IPS-20b (cell line): ENCODE data around the gene CIT.
A peak's percentile ranks its signal among the peaks of the same experiment; 100 is the strongest.

Source experiments
- H3K27ac ChIP-seq: one replicate; pipeline ENCODE4 v1.5.1; 2013; ENCODE audit warnings: low read length
- H3K27me3 ChIP-seq: 2 replicates; pipeline ENCODE4 v1.6.1; 2013; ENCODE audit warnings: mild to moderate bottlenecking, low read length, inconsistent platforms; ENCODE audit not compliant: insufficient read depth
- H3K36me3 ChIP-seq: 2 replicates; pipeline ENCODE4 v1.6.1; 2013; ENCODE audit warnings: low read depth, mild to moderate bottlenecking, inconsistent platforms, low read length, moderate library complexity; ENCODE audit not compliant: insufficient read depth
- H3K4me1 ChIP-seq: 2 replicates; pipeline ENCODE4 v1.6.1; 2013; ENCODE audit warnings: mild to moderate bottlenecking, control low read depth, inconsistent platforms, low read length, moderate library complexity; ENCODE audit not compliant: insufficient read depth
- H3K4me3 ChIP-seq: 2 replicates; pipeline ENCODE4 v1.5.1; 2013; ENCODE audit warnings: mild to moderate bottlenecking, low read length, inconsistent platforms
- H3K9ac ChIP-seq: 2 replicates; pipeline ENCODE4 v1.6.1; 2013; ENCODE audit warnings: low read depth, mild to moderate bottlenecking, inconsistent platforms, low read length, moderate library complexity
- H3K9me3 ChIP-seq: 2 replicates; pipeline ENCODE4 v1.6.1; 2013; ENCODE audit warnings: mild to moderate bottlenecking, low read depth, low read length, inconsistent platforms; ENCODE audit not compliant: insufficient read depth

The CIT gene, protein sequence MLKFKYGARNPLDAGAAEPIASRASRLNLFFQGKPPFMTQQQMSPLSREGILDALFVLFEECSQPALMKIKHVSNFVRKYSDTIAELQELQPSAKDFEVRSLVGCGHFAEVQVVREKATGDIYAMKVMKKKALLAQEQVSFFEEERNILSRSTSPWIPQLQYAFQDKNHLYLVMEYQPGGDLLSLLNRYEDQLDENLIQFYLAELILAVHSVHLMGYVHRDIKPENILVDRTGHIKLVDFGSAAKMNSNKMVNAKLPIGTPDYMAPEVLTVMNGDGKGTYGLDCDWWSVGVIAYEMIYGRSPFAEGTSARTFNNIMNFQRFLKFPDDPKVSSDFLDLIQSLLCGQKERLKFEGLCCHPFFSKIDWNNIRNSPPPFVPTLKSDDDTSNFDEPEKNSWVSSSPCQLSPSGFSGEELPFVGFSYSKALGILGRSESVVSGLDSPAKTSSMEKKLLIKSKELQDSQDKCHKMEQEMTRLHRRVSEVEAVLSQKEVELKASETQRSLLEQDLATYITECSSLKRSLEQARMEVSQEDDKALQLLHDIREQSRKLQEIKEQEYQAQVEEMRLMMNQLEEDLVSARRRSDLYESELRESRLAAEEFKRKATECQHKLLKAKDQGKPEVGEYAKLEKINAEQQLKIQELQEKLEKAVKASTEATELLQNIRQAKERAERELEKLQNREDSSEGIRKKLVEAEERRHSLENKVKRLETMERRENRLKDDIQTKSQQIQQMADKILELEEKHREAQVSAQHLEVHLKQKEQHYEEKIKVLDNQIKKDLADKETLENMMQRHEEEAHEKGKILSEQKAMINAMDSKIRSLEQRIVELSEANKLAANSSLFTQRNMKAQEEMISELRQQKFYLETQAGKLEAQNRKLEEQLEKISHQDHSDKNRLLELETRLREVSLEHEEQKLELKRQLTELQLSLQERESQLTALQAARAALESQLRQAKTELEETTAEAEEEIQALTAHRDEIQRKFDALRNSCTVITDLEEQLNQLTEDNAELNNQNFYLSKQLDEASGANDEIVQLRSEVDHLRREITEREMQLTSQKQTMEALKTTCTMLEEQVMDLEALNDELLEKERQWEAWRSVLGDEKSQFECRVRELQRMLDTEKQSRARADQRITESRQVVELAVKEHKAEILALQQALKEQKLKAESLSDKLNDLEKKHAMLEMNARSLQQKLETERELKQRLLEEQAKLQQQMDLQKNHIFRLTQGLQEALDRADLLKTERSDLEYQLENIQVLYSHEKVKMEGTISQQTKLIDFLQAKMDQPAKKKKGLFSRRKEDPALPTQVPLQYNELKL (N-terminal part only)

DNA sequence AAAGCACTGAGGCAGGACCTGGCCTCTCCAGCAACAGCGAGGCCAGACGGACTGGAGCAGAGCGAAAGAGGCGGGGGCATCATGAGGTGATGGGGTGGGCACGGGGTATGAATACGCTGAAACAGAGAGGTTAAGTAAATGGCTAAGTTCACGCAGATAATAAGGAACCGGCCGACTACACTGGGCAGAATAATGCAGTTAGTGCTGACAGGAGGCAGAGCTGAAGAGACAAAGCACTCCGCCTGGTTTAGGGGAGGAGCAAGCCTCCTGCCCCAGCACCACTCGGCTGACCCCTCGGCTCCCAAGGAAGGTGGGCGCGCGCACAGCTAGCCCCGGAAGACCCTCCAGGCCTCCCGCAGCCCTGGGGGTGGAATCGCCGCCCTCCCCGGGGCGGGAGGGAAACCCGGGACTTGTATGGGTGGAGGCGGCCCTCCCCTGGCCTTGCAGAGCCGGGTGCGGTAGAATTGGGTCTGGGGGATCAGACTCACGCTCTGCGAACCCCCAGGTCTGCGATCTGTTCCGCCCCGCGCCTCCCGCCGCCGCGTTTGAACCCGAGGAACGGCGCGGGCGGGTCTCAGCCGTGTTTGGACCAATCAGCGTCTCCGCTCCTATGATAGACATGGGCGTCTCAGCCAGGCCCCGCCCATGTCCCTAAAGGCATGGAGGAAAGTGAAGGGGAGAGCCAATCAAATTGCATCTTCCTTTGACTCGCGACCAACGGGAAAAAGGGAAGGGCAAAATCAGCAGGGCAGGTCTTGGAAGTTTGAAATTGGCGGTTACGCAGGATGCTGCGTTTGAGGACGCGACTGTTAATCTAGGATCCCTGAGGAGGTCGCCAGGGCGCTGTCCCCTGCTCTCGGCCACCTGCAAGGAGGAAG lies at the start of gene CIT:
CIT (minus strand) TSS at position 560 of the 878 bp plus-strand sequence. CDS start 1,152 bp downstream, outside the sequence.
- no peaks in the 10 kb centered on the region; the same call in 1 of the 2 replicates for H3K4me1 ChIP-seq
- peak within 1 kb of the TSS; percentile 93 for H3K4me3 ChIP-seq
- peak within 1 kb of the TSS; percentile 73 for H3K27ac ChIP-seq

GRCh38 chr12:119925269-119925668 lies 48.1 kb upstream of the CIT start:
- Histone ChIP-seq H3K36me3 (no peaks in the 10 kb centered on the region), H3K9ac (no peak overlapping the region), H3K4me3 (no peak overlapping the region), H3K4me1 (no peaks in the 10 kb centered on the region), H3K9me3 (no peaks in the 10 kb centered on the region), H3K27me3 (no peaks in the 10 kb centered on the region), H3K27ac (no peak overlapping the region)

More for the DNA sequence above, at the start of gene CIT:
- Histone ChIP-seq H3K27me3 (no peaks in the 10 kb centered on the region), H3K9ac (peak within 1 kb of the TSS; percentile 94), H3K9me3 (no peaks in the 10 kb centered on the region), H3K36me3 (peaks cover 39% of the 10 kb centered on the region)

DNA sequence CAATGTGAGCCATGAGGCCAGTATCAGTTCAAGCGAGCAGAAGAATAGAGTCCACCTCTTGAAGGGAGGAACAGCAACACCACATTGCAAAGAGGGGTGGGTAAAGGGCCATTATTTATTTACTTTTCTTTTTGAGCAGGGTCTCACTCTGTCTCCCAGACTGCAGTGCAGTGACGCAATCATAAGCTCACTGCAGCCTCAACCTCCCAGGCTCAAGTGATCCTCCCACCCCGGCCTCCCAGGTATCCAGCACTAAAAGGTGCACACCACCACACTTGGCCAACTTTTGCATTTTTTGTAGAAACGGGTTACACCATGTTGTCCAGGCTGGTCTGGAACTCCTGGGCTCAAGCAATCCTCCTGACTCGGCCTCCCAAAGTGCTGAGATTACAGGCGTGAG lies 42.9 kb upstream of the CIT start:
- Histone ChIP-seq H3K36me3 (no peaks in the 10 kb centered on the region), H3K27ac (no peak overlapping the region), H3K9me3 (no peaks in the 10 kb centered on the region), H3K4me3 (no peak overlapping the region), H3K9ac (no peak overlapping the region), H3K27me3 (no peaks in the 10 kb centered on the region), H3K4me1 (no peaks in the 10 kb centered on the region)

DNA sequence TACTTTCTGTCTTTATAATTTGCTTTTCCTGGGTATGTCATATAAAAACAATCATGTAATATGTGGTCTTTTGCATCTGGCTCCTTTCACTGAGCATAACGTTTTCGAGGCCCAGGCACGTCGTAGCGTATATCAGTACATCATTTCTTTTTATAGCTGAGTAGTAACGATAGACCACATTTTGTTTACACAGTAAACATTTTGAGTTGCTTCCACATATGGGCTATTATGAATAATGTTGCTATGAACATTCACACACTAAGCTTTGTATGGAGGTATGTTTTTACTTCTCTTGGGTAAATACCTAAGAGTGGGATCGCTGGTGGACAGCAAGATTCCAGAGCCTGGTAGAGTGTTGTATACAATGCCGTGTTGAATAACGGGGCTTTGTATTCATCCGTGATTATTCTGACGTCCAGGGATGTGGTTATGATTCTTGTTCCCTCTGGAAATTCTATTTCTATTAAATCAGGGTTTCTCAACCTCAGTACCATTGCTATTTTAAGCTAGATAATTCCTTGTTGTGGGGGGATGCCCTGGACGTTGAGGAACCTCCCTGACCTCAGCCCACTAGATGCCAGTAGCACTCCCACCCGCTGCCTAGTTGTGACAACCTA lies 38.9 kb upstream of the CIT start:
- Histone ChIP-seq H3K36me3 (no peaks in the 10 kb centered on the region), H3K27me3 (no peaks in the 10 kb centered on the region), H3K27ac (no peak overlapping the region), H3K4me3 (no peak overlapping the region), H3K9ac (no peak overlapping the region), H3K9me3 (no peaks in the 10 kb centered on the region), H3K4me1 (no peaks in the 10 kb centered on the region)

DNA sequence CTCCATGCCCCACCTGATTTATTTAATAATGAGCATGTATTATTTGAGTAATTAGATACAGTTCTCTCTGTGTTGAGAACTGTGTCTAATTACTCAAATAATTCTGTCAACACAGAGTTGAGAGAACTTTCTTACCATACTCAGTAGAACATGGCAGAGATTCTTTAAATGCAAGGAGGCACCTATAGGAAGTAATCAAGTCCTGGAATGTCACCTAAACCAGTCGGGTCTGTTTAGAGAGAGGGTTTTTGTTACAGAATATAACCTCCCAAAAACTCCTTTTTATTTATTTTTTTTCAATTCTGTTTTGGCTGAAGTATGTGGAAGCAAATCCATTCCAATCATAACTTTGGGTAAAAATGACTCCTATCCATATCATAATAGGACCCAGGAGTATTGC lies 37.5 kb upstream of the CIT start:
- Histone ChIP-seq H3K4me3 (no peak overlapping the region), H3K36me3 (no peaks in the 10 kb centered on the region), H3K9me3 (no peaks in the 10 kb centered on the region), H3K27me3 (no peaks in the 10 kb centered on the region), H3K9ac (no peak overlapping the region), H3K4me1 (no peaks in the 10 kb centered on the region), H3K27ac (no peak overlapping the region)

DNA sequence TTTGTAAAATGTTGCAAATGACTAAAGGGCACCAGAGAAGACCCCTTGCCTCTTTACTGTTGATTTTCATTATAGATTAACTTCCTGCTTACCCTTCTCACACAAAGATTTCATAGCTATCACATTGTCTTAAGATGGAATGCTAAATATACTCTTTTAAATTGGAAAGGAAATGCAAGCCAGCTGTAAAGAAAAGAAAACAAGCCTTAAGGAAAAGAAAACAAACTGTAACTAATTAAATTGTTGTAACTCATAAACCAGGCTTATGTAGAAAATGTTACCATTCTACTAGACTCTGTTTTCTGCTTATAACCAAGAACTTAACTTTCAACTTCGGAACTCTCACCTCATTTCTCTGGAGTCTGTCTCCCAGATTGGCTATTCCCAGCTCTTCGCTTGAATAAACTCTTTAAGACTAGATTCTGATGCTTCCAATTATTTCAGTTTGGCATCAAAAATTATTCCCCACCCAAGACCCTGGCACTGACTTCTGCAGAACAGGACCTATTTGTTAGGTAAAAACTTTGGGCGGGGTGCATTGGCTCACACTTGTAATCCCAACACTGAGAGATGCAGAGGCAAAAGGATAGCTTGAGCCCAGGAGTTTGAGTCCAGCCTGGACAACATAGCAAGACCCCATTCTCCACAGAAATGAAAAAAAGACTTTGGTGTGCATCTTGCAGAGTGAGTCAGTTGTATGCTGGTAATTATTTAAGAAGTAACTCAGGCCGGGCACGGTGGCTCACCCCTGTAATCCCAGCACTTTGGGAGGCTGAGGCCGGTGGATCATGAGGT lies 36.6 kb upstream of the CIT start:
- Histone ChIP-seq H3K36me3 (no peaks in the 10 kb centered on the region), H3K4me1 (no peaks in the 10 kb centered on the region), H3K9ac (no peak overlapping the region), H3K27me3 (no peaks in the 10 kb centered on the region), H3K27ac (no peak overlapping the region), H3K9me3 (no peaks in the 10 kb centered on the region), H3K4me3 (no peak overlapping the region)

GRCh38 chr12:119911182-119911581 lies 34.1 kb upstream of the CIT start:
- Histone ChIP-seq H3K4me1 (no peaks in the 10 kb centered on the region), H3K27me3 (no peaks in the 10 kb centered on the region), H3K4me3 (no peak overlapping the region), H3K9ac (no peak overlapping the region), H3K27ac (no peak overlapping the region), H3K36me3 (no peaks in the 10 kb centered on the region), H3K9me3 (no peaks in the 10 kb centered on the region)

DNA sequence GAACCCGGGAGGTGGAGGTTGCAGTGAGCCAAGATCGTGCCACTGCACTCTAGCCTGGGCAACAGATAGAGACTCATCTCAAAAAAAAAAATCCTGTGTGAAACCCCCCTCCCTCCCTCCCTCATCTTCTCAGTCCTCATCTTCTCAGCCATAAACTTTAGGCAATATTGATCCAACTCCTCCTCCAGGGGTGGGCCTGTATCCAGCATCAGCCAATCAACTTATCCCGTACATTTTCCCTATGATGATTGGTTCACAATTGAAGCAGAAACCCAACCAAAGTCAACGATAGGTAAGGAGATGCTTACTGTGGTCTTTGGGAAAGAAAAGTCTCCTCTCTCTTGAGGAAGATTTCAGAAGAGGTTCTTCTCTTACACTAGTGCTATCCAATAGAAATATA lies 33.5 kb upstream of the CIT start:
- no peak overlapping the region for H3K4me3 ChIP-seq
- no peaks in the 10 kb centered on the region for H3K4me1 ChIP-seq
- no peaks in the 10 kb centered on the region for H3K9me3 ChIP-seq
- H3K27me3 ChIP-seq: no peaks in the 10 kb centered on the region
- H3K36me3 ChIP-seq: no peaks in the 10 kb centered on the region
- H3K27ac ChIP-seq: no peak overlapping the region
- H3K9ac ChIP-seq: no peak overlapping the region

- no peak overlapping the region for H3K27ac ChIP-seq
- H3K4me1 ChIP-seq: no peaks in the 10 kb centered on the region
- no peaks in the 10 kb centered on the region for H3K36me3 ChIP-seq
- H3K4me3 ChIP-seq: no peak overlapping the region
- H3K9ac ChIP-seq: no peak overlapping the region
- no peaks in the 10 kb centered on the region for H3K27me3 ChIP-seq
- H3K9me3 ChIP-seq: no peaks in the 10 kb centered on the region
These were observed 25.0 kb upstream of the CIT start for GRCh38 chr12:119902084-119902509.

- Histone ChIP-seq H3K36me3 (no peaks in the 10 kb centered on the region), H3K27me3 (no peaks in the 10 kb centered on the region), H3K9ac (no peak overlapping the region), H3K9me3 (no peaks in the 10 kb centered on the region), H3K27ac (no peak overlapping the region), H3K4me3 (no peak overlapping the region), H3K4me1 (no peaks in the 10 kb centered on the region)
These were observed 24.6 kb upstream of the CIT start for GRCh38 chr12:119901670-119902069.
